T-helper 2 cell treated with Interferon-gamma antibody and Interleukin-4, amounts not matched to agents 100 ng/mL and 5 ng/mL, for 36 hours (primary cell): ENCODE data around the gene GRWD1. TPM values are rescaled to one million over a fixed set of nuclear protein-coding genes. Genes with fewer than 3 reads are reported as not detected.

Experiments used
- intact Hi-C: fragments of 100-400 bp; cut with micrococcal nuclease; formaldehyde crosslinking; loops from one replicate; pipeline ENCODE4 v1.15.1; 2023
- total RNA-seq: library from RNA; stranded (reverse); gene quantifications from 2 replicates; pipeline ENCODE4 v1.2.3, GENCODE V29; 2022

The GRWD1 gene
- total RNA-seq, 1 donor from 2014 or later: 49.9 TPM

- intact Hi-C loops: loop anchor here (1.0 to 5.0 kb wide), 2 partner anchors 26 to 73 kb away; partner anchors contain the start of gene GRWD1
These were observed 26.4 kb upstream of the GRWD1 start for GRCh38 chr19:48419158-48419920.

- intact Hi-C loops: no loop called here
These were observed 24.2 kb upstream of the GRWD1 start for GRCh38 chr19:48421548-48421947.

GRCh38 chr19:48424694-48425219 lies 21.0 kb upstream of the GRWD1 start:
- intact Hi-C loops: no loop called here

- intact Hi-C loops: no loop called here
These were observed 17.1 kb upstream of the GRWD1 start for GRCh38 chr19:48428670-48429069.

- intact Hi-C loops: no loop called here
These were observed 12.4 kb upstream of the GRWD1 start for GRCh38 chr19:48433337-48433736.

GRCh38 chr19:48436586-48436985 lies 9.2 kb upstream of the GRWD1 start:
- intact Hi-C loops: no loop called here

- intact Hi-C loops: loop anchor here (10.0 kb wide), 1 partner anchor 47 kb away; the partner anchor contains the start of genes GRIN2D and KDELR1
These were observed 4.3 kb upstream of the GRWD1 start for GRCh38 chr19:48441360-48442050.

- intact Hi-C loops: loop anchor here (10.0 kb wide), 1 partner anchor 48 kb away; the partner anchor contains the start of genes GRIN2D and KDELR1
These were observed 3.4 kb upstream of the GRWD1 start for GRCh38 chr19:48442116-48443035.

GRCh38 chr19:48443256-48443655 lies 2.5 kb upstream of the GRWD1 start:
- intact Hi-C loops: loop anchor here (10.0 kb wide), 1 partner anchor 48 kb away; the partner anchor contains the start of genes GRIN2D and KDELR1

GRCh38 chr19:48443731-48444128 lies 2.1 kb upstream of the GRWD1 start:
- intact Hi-C loops: loop anchor here (10.0 kb wide), 1 partner anchor 49 kb away; the partner anchor contains the start of genes GRIN2D and KDELR1

- intact Hi-C loops: loop anchor here (10.0 kb wide), 1 partner anchor 50 kb away; the partner anchor contains the start of genes GRIN2D and KDELR1
These were observed 1.5 kb upstream of the GRWD1 start for GRCh38 chr19:48444129-48444935.

- intact Hi-C loops: loop anchor here (1.0 to 10.0 kb wide), 6 partner anchors 24 to 276 kb away; partner anchors contain the start of genes CYTH2, GRIN2D, KDELR1 and SYNGR4
These were observed 915 bp upstream of the GRWD1 start for GRCh38 chr19:48444936-48445200.

GRCh38 chr19:48445256-48445605 lies 552 bp upstream of the GRWD1 start:
- intact Hi-C loops: loop anchor here (1.0 to 10.0 kb wide), 6 partner anchors 24 to 276 kb away; partner anchors contain the start of genes CYTH2, GRIN2D, KDELR1 and SYNGR4

- intact Hi-C loops: loop anchor here (5.0 to 10.0 kb wide), 2 partner anchors 52 to 114 kb away; partner anchors contain the start of genes GRIN2D and KDELR1
These were observed 796 bp downstream of the GRWD1 start for GRCh38 chr19:48446579-48446978.

GRCh38 chr19:48448563-48448962 lies 2.8 kb downstream of the GRWD1 start:
- intact Hi-C loops: loop anchor here (5.0 to 10.0 kb wide), 2 partner anchors 54 to 116 kb away; partner anchors contain the start of genes GRIN2D and KDELR1

GRCh38 chr19:48450441-48450840 lies 4.7 kb downstream of the GRWD1 start:
- intact Hi-C loops: no loop called here

GRCh38 chr19:48450863-48451262 lies 5.1 kb downstream of the GRWD1 start:
- intact Hi-C loops: no loop called here

- intact Hi-C loops: no loop called here
These were observed 5.8 kb downstream of the GRWD1 start for GRCh38 chr19:48451624-48452023.

GRCh38 chr19:48452289-48453190 lies 6.8 kb downstream of the GRWD1 start:
- intact Hi-C loops: no loop called here
